NCI-H526 (cell line): ENCODE data around the gene UNKL.
A peak's percentile ranks its signal among the peaks of the same experiment; 100 is the strongest.

Experiments
- DNase-seq, 2 experiments: peaks; one replicate each; lab custom pipeline; 2025; lab: John Stamatoyannopoulos, UW

UNKL gene

GRCh38 chr16:1401758-1402154, 12.7 kb downstream of the UNKL start:
- DNase-seq = no peak

- DNase-seq = no peak
Observed at GRCh38 chr16:1401061-1401757, 13.3 kb downstream of the UNKL start.

- no peak for DNase-seq
Observed at GRCh38 chr16:1398826-1399581, 15.5 kb downstream of the UNKL start.

- no peak for DNase-seq
Observed at GRCh38 chr16:1398351-1398750, 16.2 kb downstream of the UNKL start.

GRCh38 chr16:1397779-1398178, 16.7 kb downstream of the UNKL start:
- DNase-seq = no peak

GRCh38 chr16:1395444-1396031, 19.0 kb downstream of the UNKL start:
- DNase-seq = no peak

- DNase-seq = no peak
Observed at GRCh38 chr16:1394367-1394951, 20.0 kb downstream of the UNKL start.

- DNase-seq = no peak
Observed at GRCh38 chr16:1393613-1394176, 20.8 kb downstream of the UNKL start.

- no peak for DNase-seq
Observed at GRCh38 chr16:1392826-1393225, 21.7 kb downstream of the UNKL start.

GRCh38 chr16:1390239-1390779, 24.2 kb downstream of the UNKL start:
- DNase-seq = no peak

- no peak for DNase-seq
Observed at GRCh38 chr16:1389762-1390161, 24.7 kb downstream of the UNKL start.

GRCh38 chr16:1387331-1387730, 27.2 kb downstream of the UNKL start:
- no peak for DNase-seq

GRCh38 chr16:1385232-1385631, 29.3 kb downstream of the UNKL start:
- DNase-seq = no peak

GRCh38 chr16:1383556-1383955, 30.9 kb downstream of the UNKL start:
- DNase-seq = no peak

- DNase-seq = no peak
Observed at GRCh38 chr16:1381612-1382406, 32.7 kb downstream of the UNKL start.

GRCh38 chr16:1380195-1380594, 34.3 kb downstream of the UNKL start:
- no peak for DNase-seq

GRCh38 chr16:1379304-1380076, 35.0 kb downstream of the UNKL start:
- DNase-seq = peak; percentile 15 to 66

- DNase-seq = peak in 1 of 2 experiments; percentile 51
Observed at GRCh38 chr16:1378804-1379303, 35.6 kb downstream of the UNKL start.

GRCh38 chr16:1378087-1378803, 36.3 kb downstream of the UNKL start:
- DNase-seq = no peak
